HL-60 (cell line): ENCODE results near the gene ZFYVE9.

ENCODE experiments used
- DNase-seq, 2 experiments: peaks; one replicate each; pipeline ENCODE4 v3.0.0-alpha.2; 2010 to 2020; ENCODE audit warnings: low read depth in 1 of 2, low spot score in 1 of 2
- H3K27ac ChIP-seq: fragments of 250-450 bp; sonication (Bioruptor Pico); replicated peaks from 2 replicates; pipeline ENCODE4 v1.5.1; 2020; ENCODE audit warnings: mild to moderate bottlenecking, moderate library complexity
- H3K27me3 ChIP-seq: fragments of 250-450 bp; sonication (Bioruptor Pico); 2 replicates; pipeline ENCODE4 v1.5.1; 2021; ENCODE audit warnings: mild to moderate bottlenecking, moderate library complexity; ENCODE audit not compliant: insufficient read depth, poor library complexity, severe bottlenecking
- H3K4me3 ChIP-seq: replicated peaks from 2 replicates; pipeline ENCODE4 v1.5.1; 2011; ENCODE audit warnings: mild to moderate bottlenecking, control low read depth, low read length; ENCODE audit not compliant: insufficient read depth
- CTCF ChIP-seq: IDR thresholded peaks from one replicate; pipeline ENCODE4 v1.5.1; 2011; ENCODE audit warnings: low read length, control low read depth, inconsistent platforms; ENCODE audit not compliant: insufficient read depth
- GABPA ChIP-seq: IDR thresholded peaks from 2 replicates; pipeline ENCODE4 v1.6.1; 2012; ENCODE audit warnings: low read depth
- POLR2AphosphoS5 ChIP-seq: IDR thresholded peaks from 2 replicates; pipeline ENCODE4 v1.6.1; 2012; ENCODE audit warnings: low read depth
- REST ChIP-seq: IDR thresholded peaks from 2 replicates; pipeline ENCODE4 v1.6.1; 2012; ENCODE audit warnings: low read depth; ENCODE audit not compliant: insufficient replicate concordance
- SPI1 ChIP-seq: IDR thresholded peaks from 2 replicates; pipeline ENCODE4 v1.6.1; 2012; ENCODE audit warnings: low read depth, mild to moderate bottlenecking, borderline replicate concordance

The ZFYVE9 gene

DNA sequence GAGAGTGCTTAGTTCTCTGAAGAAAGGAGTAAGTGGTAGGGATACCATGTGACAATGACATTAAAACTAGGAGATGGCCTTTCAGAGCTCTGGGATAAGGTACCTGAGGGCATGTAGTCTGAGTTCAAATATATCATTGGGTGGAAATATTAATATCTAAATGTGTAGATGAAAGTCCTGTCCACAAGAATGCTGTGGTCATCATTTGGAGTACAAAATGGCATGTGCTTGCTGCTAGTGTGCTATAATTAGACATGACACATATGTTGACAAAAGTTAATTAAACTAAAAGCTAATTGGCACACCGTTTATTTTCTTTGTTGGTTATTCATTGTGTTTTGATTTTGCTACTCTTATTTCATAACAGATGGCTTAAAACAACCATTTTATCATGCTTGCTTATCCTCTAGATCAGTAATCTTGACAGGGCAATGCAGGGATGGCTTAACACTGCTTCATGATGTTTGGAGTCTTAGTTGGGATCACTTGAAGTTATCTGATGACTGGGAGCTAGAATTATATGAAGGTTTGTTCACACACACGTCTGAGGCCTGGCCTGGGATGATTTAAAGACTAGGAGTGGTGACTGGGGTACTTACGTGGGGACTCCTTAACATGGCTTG lies 193.1 kb downstream of the ZFYVE9 start:
- Histone ChIP-seq H3K27me3 (no peaks in the 10 kb centered on the region), H3K4me3 (no peak overlapping the region), H3K27ac (no peak overlapping the region)
- DNase-seq = no peak
- TF ChIP-seq GABPA = no peak
- TF ChIP-seq CTCF = no peak
- TF ChIP-seq SPI1 = no peak
- no peak for TF ChIP-seq REST
- TF ChIP-seq POLR2AphosphoS5 = no peak

DNA sequence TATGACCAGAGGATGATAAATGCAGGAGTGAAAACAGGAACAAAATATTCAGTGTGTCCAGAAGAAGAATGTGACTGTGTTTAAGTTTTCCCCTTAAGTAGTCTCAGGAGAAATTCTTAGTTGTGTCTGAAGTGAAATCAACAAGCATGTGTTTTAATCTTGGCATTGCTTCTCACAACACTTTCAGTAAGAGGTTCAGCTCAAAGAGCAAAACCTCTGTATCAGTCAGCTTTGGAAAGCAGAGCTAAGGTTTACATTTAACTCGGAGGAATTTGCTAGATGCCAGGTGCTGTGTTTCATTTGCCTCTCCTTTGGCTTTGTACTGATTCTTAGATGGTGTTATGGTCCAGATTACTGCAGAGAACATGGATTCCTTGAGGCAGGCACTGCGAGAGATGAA lies 195.6 kb downstream of the ZFYVE9 start:
- TF ChIP-seq GABPA (no peak), POLR2AphosphoS5 (no peak), REST (no peak), CTCF (no peak), SPI1 (no peak)
- no peak overlapping the region for H3K27ac ChIP-seq
- H3K27me3 ChIP-seq = no peaks in the 10 kb centered on the region
- DNase-seq = no peak
- no peak overlapping the region for H3K4me3 ChIP-seq

- Histone ChIP-seq H3K27me3 (no peaks in the 10 kb centered on the region), H3K27ac (no peak overlapping the region), H3K4me3 (no peak overlapping the region)
- TF ChIP-seq POLR2AphosphoS5 = no peak
- no peak for TF ChIP-seq REST
- TF ChIP-seq CTCF = no peak
- no peak for TF ChIP-seq GABPA
- no peak for TF ChIP-seq SPI1
- DNase-seq = no peak
These were observed 199.9 kb downstream of the ZFYVE9 start for GRCh38 chr1:52341655-52342260.
